GM19035 (cell line): ENCODE results near the gene PSAP.

Source experiments
- ATAC-seq: cut with Tn5 transposase; IDR thresholded peaks from one replicate; pipeline ENCODE4 v1.9.1; 2021; ENCODE audit not compliant: unreplicated experiment

The PSAP gene

DNA sequence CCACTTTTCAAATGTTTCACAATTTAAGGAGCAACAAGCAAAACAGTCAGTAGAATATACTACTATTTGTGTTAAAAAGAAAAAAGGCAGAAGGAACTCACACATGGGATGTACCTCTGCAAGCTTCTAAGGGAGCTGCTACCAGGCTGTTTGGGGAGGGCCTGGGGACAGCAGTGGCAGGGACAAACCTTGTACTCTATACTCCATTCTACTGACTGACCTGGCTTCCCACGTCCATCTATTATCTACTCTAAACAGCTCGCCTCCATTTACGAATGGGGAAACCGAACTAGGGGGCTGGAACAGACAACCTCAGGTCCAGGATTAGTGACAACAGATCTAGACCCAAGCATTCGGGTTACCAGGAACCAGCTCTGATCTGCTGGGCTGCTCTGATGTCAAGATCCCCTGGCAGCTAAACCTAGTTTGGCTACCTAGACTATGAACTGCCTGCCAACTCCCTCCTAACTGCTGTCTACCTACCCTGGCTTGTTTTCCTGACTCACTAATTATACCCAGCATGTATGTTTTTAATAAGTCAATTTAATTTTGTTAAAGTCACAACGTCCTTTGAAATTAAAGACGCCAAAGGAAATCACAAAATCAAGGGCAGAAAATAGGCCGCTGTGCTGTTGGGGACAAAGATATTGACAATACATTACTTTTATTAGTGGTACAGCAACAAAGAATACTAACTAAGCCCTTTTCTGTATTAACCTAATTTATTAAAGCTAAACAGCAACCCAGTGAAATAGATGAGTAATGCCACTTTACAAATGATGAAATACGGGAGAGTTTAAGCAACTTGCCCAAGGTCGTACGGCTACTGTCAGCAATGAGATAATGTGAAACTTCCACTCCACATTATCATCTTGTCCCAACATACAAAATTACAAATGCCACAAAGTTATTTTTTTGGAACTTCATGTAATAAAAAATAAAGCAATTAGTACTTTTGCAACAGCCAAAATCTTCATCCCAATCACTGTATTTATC, 5.3 kb downstream of the PSAP start:
- no peak for ATAC-seq

DNA sequence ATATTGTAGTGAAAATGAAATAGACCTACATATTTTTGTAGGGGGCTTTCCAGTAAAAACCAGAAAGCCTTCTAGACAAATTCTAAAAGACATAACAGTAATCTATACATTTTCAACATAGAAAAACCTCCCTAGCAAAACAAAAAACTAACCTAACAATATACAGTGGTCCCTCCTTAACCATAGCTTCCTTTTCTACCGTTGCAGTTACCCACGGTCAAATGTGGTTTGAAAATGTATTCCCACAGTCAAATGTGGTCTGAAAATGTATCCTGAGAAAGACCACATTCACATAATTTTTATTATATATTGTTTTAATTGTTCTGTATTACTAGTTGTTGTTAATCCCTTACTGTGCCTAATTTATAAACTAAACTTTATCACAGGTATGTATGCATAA, 6.4 kb downstream of the PSAP start:
- ATAC-seq, result no peak

DNA sequence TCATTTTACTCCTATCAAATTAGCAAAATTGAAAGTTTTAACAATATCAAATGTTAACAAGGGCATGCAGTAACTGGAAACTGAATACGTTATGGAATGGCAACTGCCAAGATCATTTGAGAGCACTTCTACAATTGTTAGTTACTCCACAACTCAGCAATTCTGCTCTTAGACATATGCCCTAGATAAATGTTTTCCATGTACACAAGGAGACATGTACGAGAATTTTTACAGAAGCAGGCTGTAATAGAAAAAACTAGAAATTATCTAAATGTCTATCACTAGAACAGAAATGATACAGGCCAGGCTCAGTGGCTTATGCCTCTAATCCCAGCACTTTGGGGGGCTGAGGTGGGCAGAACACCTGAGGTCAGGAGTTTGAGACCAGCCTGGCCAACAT, 7.0 kb downstream of the PSAP start:
- ATAC-seq, result no peak

DNA sequence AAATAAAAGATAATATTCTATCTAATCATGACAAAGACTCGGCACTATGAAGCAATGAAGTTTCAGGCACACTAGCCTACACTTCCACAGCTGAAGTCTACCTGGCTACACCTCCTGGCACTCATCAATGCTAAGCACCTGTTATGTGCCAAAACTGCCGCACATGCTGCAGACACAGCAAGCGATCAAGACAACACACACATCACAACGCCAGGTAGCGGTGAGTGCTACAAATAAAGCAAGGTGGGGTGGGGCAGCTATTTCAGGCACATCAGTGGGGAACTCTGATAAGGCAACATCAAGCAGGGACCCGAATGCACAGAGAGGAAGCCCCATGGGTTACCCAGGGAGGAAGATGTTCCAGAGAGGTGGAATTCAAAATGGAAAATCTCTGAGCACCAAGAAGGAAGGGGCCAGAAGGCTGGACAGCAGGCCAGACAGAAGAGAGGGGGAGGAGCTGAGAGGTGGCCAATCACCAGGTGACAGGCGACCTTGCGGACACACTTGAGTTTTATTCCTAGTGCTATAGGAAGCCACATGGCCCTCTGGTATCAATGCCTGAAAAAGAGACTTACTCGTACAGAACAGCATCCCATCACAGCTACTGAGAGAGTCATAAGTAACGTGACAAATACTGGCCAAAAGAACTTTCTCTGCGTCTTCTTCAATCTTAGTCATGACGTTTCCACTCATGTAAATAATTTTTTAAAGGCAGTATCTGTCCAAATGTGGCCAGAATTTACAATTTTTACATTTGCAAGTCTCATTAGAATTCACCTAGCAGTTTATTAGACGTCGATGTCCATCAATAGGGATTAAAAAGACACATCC, 8.0 kb downstream of the PSAP start:
- ATAC-seq, result no peak

DNA sequence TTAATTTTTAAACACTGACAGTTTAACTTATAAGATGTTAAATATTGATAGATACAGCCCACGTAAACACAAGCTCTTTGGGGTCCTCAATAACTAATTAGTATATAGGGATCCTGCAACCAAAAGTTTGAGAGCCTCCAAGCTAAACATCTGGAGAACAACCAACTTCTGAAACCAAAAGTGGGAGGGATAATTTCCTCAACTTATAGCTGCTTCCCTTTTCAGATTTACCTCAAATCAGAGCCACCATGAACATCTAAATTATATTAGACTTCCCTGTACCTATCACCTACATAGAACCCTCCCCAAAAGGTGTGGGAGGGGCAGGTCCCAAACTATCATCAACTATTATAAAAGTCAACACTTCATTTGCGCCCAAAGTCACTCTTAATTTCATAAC, 8.6 kb downstream of the PSAP start:
- no peak for ATAC-seq

DNA sequence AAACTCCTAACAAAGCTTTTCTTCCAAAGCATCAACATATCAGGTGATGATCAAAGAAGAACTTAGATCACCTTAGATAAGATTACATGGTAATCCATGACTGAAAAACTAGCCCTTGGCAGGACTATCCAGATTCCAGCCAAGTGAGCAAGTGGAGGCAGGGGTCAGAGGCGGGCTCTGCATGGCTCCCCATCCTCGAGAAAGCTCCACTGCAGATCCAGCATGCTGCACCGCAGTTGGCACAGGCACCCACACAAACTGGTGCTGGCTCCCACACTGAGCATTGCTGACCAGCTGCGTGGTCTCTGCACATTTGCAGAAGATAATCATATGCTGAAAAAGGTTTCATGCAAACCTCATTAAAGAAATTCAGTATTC, 10.1 kb downstream of the PSAP start:
- ATAC-seq, result no peak

DNA sequence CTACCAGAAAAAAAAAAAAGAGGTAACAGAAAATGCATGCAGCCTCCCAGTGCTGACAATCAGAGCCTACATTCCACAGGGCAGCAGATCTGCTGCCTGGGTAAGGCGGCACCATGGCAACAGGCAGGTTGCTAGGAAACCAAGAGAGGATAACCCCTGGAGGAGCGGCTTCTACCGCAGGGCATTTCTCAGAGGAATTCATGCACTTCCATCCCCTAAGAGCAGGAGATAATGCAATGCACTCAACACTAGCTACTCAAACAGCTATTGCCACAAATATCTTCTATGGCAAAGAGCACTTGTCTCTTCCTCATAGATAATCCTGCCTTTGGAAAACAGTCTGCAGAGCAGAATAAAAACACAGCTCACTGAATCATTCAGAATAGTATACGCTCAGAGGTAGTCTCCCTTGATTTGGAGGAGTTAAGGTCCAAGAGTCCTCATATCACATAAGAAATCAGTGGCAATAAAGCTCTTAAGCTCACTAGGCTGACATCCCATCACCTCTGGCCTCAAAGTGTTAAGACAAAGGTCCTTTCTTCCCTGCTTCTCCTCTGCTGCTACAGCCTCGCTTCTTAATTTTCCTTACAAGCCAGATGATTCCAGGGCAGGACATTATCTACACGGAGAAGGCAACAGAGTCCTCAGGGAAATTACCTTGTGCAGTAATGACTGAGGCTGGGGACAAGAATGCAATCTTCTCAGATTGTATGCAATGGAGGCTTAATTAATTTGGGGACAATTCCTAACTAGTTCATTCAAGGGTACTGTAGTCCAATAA, 10.7 kb downstream of the PSAP start:
- ATAC-seq, result no peak

DNA sequence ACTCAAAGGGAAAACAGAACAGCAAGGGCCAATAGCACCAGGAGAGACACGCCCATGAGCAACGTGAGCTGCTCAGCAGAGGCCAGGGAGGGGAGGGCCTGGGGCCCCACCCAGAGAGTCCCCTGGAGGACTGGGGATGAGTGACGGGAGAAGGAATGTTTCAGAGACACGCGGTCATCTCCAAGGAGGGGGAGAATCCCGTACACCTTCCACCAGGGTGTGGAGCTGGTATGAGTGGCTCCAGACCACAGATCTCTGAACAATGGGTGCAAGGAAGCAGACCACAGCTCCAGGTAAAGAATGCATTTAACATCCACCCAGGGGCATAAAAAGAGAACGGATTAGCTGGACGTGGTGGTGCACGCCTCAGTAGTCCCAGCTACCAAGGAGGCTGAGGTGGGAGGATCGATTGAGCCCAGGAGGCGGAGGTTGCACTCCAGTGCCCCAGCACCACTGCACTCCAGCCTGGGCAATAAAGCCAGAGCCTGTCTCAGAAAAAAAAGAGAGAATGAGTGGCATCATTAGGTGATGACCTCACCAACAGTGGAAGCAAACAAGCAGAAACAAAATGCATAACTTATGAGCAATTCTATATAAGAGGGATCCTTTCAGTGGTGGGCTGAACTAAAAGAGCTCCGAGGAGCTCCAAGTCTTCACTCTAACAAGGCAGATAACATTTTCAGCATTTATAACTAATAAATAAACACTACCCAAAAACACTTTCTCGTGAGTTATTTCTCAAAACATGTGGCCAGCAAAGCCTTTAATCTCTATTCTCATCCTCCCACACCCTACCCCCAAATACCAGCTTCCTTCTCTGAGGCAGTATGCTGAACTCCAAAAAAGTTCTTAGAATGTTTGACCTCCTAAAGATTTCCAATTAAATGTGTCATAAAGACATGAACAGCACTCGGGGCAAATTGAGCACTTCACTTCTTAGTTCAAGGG, 12.5 kb downstream of the PSAP start:
- no peak for ATAC-seq

DNA sequence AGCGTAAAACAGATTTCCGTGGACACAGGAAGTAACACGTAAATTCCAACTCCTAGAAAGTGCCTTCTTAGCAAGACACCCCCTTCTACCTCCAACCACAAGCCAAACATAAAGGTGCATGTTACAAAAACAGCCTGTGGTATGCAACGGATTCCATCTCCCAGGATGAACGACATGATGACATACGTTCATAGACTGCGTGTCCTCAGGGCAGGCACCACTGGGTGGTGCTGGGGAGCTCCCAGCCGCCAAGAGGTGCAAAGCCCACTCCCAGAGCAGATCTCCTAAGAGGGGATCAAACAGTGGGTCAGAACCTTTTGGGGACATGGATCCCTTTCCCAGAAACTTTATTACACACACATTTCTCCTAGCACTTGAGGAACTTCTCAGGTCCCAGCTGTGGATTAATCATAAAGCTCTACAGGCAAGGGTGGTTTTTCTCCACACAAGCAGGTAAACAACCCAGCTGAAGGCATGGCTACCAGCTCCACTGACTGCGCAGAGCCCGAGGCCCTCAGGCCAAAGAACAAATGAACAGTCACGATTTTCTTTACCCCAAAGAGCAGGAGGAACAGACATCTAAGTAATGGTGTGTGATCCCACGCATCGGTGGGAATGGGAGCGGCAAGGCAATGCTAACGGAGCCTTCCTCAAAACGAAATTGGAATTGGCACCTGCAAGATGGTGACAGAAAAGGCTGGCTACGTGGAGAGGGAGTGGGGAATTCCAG, 13.8 kb downstream of the PSAP start:
- no peak for ATAC-seq

DNA sequence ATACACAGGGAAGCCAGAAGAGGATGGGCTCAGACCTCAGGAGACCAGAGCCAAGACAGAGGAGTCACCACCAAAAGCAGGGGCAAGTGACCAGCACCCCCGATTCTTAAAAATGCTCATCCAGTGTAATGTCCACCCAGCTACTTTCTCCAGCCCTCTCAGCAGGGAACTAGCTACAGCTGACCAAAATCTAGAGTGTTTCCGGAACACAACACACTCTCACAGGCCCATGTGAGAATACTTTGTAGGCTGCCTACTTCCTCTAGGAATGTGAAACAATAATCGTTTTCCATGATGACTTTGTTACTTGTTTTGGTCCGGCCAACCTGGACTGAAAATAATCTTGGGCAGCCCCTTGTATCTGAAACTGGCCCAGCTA, 14.5 kb downstream of the PSAP start:
- peak; percentile 25 for ATAC-seq

DNA sequence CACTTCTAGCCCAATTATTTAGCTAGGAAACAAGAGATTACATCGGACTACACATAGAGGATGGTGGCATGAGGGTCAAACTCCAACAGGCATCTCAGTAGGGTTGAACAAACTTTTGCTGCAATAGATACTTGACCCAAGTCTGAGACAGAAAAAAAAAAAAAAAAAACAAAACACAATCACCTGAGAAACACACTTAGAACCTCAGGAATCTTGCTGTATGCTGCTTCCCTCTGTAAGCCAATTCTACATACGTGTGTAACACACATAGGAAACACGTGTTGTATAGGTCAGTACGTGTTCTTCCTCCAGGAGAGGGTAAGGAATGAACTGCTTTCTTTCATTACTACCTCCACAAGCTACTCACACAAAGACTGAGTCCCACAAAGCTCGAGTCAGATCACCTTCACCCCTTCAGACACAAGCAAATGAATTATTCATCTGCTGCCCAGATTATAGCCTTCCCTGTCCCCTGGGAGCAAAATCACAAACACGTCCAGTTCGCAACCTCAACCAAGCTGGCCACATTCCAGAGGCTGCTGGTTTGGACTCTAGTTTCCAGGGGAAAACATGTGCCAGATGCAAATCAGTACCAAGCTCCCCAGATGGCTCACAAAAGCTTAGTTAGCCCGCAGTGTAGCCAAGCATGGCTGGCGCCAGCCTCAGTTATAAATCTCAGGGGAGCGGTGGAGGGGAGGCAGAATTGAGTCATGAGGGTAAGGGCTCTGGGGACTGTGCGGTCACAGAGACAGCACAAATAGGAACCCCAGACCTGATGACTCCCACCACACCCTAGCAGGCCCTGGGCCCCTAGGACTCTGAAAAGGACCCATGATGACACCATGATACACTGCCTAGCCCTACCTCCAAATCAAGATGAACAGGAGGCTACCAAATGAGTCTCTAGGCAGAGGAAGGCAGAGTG, 15.1 kb downstream of the PSAP start:
- ATAC-seq, result peak; percentile 88

DNA sequence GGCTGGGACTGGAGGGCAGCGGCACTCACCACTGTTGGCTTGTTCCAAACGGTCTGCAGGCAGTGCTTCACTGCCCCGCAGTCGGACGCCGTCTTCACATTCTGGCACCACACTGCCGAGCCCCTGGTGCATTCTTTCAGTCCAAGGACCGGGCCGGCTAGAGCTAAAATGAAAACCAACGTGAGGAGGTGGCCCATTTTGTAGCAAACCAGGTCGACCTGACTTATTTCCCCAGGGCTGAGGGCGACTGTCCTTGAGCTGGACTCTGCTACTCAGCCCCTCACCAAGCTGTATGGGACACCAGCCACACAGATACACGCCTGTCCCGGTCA, 16.7 kb downstream of the PSAP start:
- ATAC-seq, result no peak

DNA sequence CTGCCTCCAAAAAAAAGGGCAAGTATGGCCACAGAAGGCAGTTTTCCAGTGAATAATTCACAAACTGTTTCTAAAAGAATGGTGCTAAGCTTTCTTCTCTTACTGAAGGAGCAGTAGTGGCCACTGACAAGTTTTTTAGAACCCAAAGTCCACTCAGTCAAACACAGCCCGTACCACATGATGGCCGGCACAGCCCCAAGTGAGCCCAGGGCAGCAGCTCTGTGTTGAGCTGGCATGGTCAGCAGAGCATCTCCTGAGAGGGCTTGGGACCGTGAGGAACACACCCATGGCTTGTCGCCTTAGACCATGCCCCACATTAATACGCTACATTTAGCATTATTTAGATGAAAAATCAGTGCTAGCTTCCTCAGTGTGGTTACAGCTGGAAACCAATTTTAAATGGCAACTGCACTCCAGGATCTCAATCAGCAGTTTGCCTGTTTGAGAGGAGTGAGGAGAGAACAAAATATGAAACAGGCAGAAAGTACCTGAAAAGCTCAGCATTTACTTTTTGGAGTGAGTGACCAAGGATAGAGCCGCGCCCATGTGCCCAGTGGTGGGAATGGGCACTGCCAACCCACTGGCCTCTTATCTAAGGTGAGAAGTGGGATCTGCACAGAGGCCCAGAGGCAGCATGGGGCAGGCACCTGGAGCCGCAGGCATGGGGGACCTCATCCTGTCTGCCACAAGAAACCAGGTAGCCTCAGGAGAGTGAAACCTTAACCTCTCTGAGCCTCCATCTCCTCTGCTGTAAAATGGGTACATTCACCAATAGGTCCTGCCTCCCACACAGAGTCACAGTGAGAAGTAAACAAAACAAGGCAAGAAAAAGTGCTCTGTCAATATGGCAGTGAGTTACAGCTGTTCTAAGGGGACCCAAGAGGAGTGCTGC, 17.4 kb downstream of the PSAP start:
- no peak for ATAC-seq

DNA sequence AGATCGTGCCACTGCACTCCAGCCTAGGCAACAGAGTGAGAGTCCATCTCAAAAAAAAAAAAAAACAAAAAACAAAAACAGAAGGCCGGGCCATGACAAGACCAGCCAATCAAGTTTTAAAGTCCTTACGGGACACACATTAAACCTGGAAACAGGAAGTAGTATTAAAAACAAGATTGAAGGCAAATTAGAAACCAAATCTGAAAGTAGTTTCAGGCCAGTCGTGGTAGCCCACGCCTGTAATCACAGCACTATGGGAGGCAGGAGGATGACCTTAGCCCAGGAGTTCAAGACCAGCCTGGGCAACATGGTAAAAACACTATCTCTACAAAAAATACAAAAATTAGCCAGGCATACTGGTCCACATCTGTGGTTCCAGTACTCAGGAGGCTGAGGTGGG, 18.1 kb downstream of the PSAP start:
- no peak for ATAC-seq

DNA sequence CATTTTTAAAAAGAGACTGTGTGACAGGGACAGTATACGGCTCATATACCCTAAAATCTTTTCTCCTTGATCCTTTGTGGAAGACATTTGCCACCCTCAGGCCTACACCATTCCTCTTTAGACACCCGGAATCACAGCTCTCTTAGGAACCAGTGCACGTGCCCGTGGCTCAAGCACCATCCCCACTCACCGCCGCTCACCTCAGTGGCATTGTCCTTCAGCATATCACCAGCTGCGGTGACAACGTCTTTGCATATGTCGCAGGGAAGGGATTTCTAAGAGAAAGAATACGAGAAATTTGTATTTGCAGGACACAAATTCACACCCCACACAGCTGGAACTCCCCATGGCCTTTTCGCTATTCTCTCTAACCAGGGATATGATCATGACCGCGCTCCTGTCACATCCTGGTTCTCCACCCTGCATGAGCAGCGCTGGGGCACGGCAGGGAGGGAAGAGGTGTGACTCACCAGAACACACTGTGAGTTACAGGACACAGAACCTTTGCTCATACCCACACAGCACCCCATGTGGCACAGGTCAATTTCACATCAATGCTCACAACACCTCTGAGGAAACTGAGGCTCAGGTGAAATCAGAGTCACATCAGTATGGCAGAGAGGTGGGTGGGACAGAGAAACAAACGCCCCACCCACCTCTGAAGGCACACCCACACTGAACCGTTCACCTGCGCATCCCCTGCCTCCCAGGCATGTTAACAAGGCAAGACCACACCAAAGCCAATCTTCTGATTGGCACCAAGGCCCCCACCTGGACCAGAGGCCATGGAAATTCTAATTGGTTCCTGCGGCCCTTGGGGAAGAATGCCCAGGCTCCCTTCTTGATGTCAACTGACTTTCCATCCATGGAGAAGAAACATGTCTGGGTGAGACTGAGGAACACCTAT, 19.2 kb downstream of the PSAP start:
- ATAC-seq, result no peak

DNA sequence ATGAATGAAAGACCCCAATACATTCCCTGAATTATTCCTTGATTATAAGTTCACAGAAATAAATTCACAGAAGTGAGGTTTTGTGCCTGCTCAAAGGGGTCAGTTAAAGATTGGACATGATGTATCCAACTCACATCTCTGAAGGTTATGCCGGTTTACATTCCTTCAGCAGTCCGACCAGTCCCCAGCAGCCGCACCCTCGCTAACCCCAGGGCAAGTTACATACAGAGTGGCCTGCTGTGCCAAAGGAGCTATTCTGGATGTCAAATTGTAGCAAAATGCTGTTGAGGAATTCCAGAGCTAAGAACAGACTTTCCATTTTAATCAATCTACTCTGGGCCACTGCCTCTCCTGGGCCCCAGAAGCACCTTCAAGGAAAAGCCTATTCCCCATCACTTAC, 20.3 kb downstream of the PSAP start:
- no peak for ATAC-seq

DNA sequence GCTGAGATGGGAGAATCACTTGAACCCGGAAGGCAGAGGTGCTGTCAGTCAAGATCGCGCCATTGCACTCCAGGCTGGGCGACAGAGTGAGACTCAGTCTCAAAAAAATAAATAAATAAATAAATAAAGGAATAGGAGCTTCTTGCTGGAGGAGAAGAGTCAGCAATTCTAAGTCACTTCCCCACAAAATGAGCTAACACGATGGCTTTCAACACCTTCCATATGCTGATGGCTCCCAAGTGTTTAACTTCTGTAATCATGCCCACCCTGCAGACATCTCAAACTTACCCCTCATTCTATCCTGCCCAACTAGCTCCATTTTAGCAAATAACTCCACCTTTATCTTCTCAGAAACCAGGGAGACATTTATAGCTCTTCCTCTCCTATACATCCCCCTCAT, 21.2 kb downstream of the PSAP start:
- no peak for ATAC-seq
